ENCODE data around the gene HBD.
"Not testable (repeated sequence)": the region's sequence is repeated elsewhere in the genome, so short reads cannot be mapped to it uniquely, and the experiment has no call there.

Gene HBD

DNA sequence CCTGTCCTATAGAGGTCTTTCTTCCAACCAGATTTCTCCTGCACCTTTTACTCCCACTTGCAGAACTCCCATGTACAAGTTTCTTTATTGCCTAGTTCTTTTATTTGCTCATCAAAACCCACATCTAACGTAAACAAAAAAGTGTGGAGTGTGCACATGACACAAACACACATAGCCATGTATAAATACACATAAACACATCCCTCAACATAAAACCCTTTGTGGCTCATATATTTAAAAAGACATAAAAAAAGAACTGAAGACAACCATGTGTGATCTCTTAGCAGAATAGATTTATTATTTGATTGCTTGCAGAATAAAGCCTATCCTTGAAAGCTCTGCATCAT lies 18.6 kb upstream of the HBD start:
- DNase-seq = no peak

DNA sequence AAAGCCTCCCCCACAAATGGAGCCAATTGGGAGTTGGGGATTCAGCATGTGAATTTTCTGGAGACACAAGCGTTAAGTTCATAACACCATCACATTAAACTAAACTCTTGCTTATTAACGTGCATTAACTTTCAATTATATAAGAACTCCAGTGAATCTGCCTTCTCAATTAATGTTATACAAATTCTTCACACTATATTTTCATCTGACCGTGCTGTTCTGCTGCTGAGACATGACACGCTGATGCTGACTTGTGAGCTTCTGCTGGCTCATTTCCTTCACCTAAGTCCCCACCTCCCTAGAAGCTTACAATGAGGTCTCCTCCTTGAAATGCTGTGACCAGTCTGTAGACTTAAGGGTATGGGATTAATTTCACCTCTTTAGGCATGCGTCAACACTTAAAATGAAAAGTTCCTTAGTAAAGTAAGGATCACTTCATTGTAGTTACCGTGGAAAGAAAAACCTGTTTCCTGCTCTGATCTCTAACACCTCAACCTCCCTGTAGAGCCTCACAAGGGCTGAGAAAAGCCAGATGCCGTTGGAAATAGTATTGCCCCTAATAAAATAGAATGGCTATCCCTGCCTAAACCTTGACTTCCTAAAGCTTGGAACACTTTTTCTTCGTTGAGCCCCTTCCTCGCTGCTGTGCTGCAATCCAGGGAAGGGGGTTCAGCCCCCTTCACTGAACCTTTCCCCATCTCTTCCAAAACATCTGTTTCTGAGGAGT lies 18.1 kb upstream of the HBD start:
- DNase-seq = no peak

GRCh38 chr11:5251746-5252145 lies 17.5 kb upstream of the HBD start:
- DNase-seq = no peak

DNA sequence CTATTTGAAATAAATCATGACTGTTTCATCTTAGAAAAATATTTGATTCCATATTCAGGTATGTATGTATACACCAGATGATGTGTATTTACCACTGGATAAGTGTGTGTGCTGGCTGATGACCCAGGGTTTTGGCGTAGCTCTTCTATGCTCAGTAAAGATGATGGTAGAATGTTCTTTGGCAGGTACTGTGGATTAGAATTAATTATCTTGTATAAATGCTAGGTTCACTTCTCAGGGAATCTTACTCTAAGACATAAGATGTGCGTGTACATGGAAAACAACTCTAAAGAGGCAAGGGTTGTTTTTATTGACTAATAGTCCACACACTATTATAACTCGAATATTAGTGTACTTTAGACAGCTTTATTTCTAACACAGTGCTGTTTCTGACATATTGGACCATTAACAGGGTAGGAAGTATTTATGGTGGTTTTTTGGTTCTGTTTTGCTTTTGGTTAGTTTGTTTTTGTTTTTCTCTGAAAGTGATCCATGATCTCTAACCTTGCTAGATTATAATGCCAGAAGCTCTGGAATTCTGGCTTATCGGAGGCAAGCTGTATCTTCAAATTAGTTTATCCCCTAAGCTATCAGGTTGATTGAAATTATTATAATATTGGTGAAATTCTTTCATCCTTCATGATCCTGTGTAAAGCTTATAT lies 16.4 kb upstream of the HBD start:
- no peak for DNase-seq

- not testable (repeated sequence) for DNase-seq
These were observed 15.6 kb upstream of the HBD start, which contains the start of gene HBG1 for GRCh38 chr11:5249807-5250396. HBG1 (minus strand) TSS chr11:5249857; CDS start chr11:5249804, 53 bp downstream.

- DNase-seq = not testable (repeated sequence)
These were observed 14.2 kb upstream of the HBD start for GRCh38 chr11:5248498-5248897.

GRCh38 chr11:5247472-5248192 lies 13.3 kb upstream of the HBD start:
- no peak for DNase-seq

- no peak for DNase-seq
These were observed 12.6 kb upstream of the HBD start for GRCh38 chr11:5246772-5247471.

DNA sequence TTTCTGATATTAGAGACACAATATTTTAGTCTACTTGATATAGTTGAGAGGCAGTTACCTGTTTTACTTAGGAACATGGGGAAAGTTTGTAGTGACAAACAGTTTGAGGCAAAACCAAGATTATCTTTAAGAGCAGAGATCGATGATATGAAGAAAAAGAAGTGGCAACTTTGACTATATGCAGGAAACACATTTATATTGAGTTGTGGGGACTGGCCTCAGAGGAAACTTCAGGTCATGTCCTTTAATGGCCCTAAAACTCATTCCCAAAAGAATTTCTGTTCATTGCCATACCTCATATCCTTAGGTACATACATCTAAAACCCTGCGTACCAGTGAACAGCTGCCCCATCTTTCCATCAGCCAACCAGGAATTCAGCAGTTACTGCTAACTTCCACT lies 10.9 kb upstream of the HBD start:
- no peak for DNase-seq

DNA sequence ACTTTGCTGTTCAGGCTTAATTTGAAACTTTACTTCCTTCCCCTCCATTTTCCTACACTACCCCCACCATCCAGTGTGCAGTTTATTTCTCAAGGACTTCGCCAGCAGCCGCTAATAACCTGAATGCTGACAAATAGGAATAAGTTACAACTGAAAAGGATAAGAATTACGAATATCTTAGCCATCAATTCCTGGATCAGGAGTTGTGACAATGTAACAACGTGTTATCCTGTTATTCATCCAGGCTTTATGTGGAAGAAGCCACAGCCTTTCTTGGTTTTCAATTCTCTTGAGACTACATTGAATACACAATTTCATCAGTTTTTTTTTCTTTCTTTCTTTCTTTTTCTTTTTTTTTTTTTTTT lies 9.5 kb upstream of the HBD start:
- DNase-seq = no peak

- DNase-seq = no peak
These were observed 8.9 kb upstream of the HBD start for GRCh38 chr11:5242933-5243815.

GRCh38 chr11:5242208-5242607 lies 7.9 kb upstream of the HBD start:
- no peak for DNase-seq

- no peak for DNase-seq
These were observed 7.2 kb upstream of the HBD start for GRCh38 chr11:5241458-5241857.

GRCh38 chr11:5240458-5240857 lies 6.2 kb upstream of the HBD start:
- no peak for DNase-seq

DNA sequence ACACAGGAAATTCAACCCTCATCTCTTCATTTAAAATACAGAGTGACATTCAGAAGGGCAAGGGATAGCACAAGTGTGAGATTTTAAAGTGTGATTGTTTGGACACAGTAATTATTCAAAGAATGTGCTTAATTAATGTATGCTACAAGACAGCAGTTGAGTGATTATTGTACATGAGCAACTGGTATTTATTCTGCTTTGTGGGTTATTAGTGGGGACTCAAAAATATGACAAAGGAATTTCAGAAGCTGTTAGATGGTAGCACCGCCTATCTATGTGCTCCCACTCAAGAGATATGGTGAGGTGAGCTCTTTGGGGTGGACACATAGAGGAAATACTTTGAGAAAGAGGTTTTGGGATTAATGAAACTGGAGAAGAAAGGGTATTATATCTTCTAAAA lies 5.8 kb upstream of the HBD start:
- no peak for DNase-seq

GRCh38 chr11:5239046-5239445 lies 4.8 kb upstream of the HBD start:
- DNase-seq = no peak

DNA sequence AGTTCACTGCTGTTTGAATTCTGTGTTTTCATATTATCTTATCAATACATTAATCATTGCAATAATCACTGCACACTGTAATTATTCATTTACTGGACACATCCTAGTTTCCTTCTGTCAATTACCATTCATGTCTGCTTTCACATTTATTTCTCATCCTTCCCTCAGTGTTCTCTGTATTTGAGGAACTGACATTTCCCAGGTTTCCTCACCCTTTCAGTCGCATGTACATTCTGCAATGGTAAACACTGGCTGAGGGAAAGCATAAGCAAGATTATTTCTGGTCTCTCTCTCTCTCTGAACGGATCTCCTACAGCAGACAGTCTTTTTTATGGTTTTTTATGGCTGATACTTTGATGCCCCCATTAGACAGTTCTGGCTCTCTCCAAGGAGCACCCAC lies 4.2 kb upstream of the HBD start:
- no peak for DNase-seq

DNA sequence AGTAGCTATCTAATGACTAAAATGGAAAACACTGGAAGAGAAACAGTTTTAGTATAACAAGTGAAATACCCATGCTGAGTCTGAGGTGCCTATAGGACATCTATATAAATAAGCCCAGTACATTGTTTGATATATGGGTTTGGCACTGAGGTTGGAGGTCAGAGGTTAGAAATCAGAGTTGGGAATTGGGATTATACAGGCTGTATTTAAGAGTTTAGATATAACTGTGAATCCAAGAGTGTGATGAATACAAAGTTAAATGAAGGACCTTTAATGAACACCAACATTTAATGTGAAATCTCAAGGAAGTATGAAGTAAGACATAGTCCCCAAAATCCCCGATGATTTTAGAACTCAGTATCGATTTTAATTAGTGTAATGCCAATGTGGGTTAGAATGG lies 3.1 kb upstream of the HBD start:
- DNase-seq = no peak

DNA sequence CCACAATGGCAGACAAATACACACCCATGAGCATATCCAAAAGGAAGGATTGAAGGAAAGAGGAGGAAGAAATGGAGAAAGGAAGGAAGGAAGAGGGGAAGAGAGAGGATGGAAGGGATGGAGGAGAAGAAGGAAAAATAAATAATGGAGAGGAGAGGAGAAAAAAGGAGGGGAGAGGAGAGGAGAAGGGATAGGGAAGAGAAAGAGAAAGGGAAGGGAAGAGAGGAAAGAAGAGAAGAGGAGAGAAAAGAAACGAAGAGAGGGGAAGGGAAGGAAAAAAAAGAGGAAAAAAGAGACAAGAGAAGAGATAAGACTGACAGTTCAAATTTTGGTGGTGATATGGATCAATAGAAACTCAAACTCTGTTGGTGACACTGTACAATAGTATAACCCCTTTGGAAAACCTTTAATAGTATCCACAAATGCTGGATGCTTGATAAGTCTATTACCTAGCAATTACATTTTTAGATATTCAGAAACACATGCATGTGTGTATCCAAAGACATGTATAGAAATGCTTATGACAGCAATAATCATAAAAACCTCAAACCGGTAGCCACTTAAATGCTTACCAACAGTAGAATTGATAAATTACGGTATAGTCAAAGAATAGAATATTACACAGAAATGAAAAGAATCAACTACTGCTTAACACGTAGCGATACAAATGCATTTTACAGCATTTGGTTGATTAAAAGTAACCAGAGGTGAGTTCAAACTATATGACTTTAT lies 1.2 kb upstream of the HBD start:
- DNase-seq = no peak

DNA sequence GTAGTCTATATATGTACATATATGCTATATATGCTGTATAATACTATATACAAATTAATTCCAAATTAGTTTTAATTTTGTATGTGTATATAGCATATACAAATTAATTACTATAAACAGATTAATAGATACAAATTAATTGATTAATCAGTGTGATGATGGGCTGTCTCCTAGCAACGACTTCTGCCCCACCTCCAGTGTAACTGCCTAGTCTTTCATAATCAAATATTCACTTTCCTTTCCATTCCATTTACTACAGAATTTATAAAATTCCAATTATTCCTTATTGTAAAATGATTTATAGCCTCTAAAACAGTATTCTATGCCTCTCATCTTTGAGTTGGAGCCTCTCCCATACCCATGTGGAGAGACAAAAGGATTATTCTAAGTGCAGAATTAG lies 976 bp downstream of the HBD start:
- DNase-seq = no peak

- no peak for DNase-seq
These were observed 1.5 kb downstream of the HBD start for GRCh38 chr11:5232821-5233220.

Measured in activated gamma-delta T cell (primary cell).